GM19193 (cell line): ENCODE data around the gene SSPN.

ENCODE experiments used
- POLR2A ChIP-seq: IDR thresholded peaks from 4 replicates; pipeline ENCODE4 v1.6.1; 2011; ENCODE audit not compliant: insufficient read depth, insufficient read length; ENCODE audit errors: extremely low read depth

Gene SSPN

DNA sequence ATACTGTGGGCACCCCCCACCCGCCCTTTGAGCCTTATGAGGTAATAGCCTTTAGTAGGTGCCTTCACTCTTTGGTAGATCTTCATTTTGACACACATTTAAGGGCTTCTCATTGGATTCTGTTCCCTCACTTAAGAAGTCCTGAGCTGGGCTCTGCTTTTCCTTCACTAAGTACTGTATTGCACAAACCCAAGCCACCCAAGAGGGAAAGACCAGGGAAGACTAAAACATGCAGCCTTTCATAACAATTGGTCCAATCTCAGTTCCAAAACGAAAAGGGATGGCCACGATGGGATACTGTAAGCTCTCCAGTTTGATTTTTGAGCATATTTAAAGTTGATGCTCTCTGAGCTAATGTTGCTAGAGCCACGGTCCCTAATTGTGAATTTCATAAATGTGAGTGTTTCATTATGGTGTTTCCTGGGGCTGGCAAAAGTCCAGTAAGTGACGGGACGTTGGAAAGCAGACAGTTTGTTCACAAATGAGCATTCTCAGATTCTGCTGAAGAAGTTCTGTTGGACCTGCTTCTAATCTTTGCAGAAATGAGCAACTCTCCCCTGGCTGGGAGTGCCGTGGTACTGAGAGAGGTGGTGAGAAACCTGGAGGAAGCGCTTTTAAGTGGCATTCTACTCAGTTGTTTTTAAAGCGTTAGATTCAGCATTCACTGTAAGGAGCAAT is 9.4 kb downstream of the SSPN start:
- TF ChIP-seq POLR2A: no peak

DNA sequence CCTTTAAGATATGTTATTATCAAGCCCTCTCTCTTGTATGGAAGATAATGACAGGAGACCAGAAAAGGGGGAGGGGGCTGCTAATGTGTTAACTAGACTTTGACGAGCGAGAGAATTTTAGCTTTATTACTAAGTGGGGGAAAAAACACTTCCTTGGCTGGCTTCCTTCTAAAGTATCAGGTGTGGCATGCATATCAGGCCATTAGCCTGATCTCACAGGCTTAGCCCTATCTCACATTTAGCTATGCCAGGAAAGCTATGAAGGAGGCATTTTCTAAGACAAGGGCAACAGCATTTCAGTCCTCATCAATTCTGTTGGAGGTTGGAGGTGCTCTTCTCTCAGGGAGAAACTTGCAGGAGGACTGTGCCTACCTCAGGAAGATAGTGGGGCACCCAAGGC is 9.9 kb downstream of the SSPN start:
- TF ChIP-seq POLR2A: no peak

DNA sequence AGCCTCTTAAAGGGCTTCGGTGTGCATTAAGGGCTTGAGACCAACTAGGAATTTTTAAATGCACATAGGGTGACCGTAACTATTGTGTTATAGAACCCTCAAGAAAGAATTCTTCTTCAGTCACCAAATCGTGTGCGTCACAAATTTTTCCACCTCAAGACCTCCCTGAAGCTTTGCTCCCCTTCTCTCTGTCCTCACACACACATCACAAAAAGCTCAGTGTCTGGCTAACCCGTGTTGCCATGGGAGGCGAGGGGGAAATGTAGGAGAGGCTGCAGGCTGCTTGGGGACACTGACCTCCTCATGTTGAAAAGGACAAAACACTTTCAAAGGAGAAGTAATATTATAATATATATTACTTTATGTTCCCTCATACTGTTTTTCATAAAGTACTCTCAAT is 10.6 kb downstream of the SSPN start:
- no peak for TF ChIP-seq POLR2A

DNA sequence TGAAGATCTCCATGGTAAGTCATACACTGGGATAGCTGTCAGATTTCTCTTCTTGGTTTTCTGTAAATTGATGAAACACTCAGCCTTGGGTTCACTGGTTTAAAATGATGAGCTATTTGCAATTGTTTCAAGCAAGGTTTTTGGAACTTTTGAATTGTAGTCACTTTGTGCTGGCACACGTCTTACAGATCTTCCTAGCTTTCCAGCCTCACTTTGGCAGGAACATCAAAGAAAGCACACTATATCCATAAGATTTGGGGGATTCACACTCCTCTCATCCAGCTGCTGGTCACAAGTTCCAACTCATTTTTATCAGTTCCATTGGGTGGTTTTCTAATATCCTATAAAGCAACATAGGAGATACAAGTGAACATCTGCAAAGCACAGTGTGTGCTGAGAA is 16.0 kb downstream of the SSPN start:
- no peak for TF ChIP-seq POLR2A

DNA sequence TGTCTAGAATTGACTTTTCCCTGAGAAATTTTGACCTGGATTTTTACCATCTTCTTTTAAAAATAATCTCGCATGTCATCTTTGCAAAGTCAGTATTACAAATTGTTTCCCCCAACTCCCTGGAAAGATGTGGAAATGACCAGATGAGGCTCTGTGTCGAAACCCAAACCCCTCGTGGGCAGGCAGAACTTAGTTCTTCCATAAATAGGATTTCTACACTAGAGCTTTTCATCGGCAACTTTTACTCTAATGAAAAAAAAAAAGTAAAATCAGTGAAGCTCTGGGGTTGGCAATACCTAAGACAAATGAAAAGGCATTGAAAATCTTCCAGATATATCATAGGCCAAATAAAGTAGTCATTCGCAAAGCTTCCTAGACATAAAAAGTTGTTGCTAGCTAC is 17.0 kb downstream of the SSPN start:
- TF ChIP-seq POLR2A: no peak

DNA sequence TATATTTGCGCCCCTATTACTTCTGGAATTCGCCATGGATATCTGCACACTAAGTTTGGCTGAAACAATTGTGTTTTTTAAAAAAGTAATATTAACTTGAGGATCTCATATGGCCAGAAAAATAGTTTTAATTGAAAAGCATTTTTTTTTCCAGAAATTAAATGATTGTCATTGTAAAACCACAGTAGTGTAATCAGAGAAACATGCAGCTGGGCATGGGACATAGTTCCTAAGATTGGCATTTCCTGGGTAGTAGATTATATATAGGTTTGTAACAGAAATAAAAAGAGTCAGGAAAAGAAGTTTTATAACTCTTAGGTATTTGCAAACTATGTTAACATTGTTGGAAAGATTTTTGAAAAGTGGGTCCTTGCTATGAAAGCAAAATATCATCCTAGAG is 17.6 kb downstream of the SSPN start:
- no peak for TF ChIP-seq POLR2A

DNA sequence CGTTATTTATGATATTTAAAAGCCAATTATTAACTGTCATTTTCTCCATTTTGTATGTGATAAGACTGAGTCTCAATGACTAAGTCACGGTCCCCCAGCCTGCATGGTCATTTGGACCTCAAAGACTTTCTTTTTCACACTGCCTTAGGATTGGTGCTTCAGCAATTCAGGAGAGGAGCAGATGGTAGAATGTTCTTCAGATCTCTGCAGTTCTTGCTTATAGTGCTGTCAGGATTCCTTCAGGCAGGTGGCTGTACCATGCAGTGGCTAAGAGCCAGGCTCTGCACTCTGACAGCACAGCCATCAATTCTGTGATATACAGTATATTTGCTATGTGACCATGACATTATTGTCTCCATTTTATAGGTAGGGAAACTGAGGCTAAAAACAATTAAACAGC is 18.7 kb downstream of the SSPN start:
- no peak for TF ChIP-seq POLR2A

DNA sequence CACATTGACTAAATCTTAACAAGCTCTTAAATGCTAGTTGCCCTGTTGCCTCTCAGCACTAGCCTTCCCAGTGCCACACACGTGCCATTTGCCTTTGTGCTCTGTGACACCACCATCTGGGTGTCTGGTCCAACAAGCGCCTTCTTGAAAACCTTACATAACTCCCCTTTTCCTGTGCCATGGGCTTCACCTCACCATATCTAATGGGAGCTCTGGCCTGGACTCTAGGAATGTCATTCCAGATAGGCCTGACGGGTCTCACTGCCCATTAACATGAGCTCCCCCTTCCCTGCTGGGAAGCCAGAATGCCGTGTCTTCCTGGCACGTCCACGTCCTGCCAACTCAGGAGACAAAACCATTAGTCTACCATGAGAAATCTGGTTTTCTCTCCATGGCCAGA is 24.4 kb downstream of the SSPN start:
- no peak for TF ChIP-seq POLR2A

DNA sequence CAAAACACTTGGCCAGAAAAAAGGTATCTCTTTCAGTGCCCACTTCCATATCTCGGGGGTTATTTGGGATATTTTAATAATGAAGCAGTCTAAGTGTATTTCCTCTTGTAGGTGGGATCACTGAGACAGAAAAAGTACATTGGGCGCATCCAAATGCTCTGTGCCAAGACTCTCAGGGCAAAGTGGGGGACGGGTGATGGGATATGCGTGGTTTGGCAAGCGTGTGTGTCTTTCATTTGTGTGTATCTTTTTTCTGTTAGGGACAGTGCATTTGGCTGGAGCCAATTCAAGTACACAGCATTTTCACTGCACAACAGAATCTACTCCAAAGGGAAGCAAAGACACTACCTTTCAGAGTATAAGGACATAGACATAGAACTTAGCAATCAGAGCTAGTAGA is 29.3 kb downstream of the SSPN start:
- no peak for TF ChIP-seq POLR2A

DNA sequence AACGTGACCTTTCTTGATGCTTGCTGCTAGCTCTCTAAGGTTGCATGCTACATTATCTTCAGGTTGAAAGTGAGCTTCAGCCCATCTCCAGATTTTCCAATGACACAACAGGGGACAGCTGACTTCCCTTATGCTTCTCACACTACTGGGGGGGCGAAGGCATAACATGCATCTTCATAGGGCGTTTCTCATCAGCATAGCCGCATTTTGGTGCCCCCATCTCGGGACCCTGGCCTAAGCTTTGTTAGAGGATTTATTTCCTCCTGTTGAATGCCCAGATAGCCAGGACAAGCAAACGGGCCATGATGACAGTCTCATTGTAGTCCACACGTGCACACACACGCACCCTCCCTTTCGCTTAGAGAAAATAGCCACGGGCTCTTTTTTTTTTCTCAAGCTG is 30.7 kb downstream of the SSPN start:
- TF ChIP-seq POLR2A: no peak

DNA sequence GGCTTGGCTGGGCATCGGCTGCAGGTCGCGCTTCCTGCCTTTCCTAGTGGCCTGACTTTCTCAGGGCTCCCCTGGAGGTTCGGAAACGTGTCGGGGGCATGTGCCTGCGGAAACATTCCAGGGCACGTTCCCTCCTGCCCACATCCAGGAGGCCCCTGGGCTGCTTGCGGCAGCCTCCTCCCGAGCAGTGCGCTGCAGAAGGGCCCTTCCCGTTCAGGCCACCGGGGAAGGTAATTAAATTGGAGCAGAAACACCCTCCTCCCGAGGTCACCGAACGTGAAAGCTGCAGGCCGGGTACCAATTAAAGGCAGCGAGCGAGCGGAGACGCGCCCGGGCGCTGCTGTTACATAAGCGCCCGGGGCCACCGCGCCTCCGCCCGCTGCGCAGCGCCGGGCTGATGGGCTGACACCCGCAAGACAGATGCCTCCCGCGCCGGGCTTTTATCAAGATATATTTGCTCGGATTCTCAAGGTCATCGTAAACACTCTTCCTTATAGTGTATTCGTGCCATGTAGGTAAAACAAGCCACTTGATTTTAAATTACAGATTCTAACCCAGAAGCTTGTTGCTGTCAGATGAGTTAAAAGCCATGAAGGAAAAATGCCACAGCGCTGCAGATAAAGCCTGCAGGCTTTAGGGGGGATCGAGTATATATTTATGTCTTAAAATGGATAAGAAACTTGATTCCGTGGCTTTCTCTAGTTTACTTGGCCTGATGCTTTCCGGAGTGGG is 31.4 kb downstream of the SSPN start:
- TF ChIP-seq POLR2A: no peak

DNA sequence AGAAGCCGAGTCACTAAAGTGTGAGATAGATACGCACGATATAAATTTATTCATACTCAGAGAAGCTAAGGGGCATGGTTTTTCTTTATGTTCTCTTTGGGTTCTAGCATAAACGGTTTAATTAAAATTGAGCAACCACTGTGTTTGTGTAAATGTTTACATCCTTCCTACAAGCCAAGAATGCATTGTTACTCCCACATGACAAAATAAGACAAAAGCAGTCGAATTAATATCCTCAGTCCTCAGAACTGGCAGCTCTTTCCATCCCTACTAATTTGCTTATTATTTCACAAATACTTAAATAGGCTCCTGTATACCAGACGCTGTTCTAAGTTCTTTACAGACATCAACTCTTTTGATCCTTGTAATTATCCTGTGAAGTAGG is 32.0 kb downstream of the SSPN start:
- TF ChIP-seq POLR2A: no peak

DNA sequence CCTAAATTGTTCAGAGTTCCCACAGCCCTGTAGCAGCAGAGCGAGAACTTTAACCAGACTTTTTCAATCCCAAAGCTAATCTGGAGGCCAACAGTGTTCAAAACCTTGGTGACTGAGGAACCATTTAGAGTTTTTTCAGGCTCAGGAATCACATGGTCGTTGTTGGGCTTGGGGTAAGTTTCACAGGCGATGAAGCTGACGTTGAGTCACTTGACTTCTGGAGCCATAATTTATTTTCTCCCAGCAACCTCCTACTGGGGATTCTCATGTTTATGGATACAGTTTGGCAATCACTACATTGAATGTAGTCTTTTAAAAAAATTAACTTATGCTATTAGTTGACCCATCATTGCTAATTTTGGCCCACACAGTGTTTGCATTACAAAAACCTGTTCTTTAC is 34.5 kb downstream of the SSPN start:
- no peak for TF ChIP-seq POLR2A

DNA sequence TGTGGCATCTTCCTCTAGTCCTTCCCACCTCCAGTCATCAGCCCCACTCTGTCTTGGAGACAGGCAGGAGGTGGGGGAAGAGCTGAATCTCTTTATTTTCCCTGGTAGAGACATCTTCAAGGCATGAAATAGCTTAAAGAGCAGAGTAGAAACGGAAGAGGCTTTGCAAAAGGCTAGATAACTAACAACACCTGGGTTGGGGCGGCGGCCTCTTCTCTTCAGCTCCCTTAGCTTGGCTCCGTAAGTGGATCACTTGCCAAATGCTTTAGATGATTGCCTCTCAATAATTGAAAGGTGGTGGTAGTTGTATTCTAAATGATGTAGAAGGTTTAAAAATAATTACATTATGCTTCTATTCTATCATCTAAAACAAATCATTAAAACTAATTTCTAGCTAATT is 36.1 kb downstream of the SSPN start:
- TF ChIP-seq POLR2A: no peak

DNA sequence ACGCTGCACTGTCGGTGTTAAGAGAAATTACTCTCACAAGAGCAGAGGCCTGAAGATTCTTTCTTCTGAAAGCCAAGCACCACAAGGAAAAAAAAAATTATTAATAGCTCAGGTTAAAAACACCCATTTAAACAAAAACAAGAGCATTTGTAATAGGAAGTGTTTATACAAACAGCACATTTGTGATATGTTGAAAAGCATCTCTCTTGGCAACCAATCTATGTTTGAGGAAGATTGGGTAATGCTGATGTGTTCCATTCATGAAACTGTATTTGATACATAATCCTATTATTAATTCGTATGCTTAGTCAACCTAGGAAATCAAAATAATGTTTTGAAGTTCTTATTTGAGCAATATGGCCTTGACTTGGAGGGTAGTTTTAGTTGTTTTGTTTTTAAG is 36.5 kb downstream of the SSPN start:
- TF ChIP-seq POLR2A: no peak

DNA sequence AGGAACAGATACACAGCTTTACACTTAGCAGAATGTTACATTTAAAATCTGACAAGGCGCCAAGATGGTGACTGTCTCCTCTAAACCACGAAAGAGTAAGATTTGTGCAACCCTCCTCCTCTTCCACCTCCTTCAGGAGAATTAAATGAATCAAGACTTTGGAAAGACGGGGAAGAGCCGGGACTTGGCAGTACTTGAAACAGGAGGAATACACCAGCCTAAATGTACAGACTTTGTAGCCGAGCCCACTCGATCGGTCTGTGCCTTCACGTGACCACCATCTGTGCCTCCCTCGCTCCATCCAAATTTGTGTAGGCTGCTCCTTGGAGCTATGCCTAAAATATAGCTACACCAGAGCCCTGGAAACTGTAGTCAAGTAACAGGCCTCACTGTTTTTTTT is 38.3 kb downstream of the SSPN start:
- TF ChIP-seq POLR2A: no peak
